Stimulated activated CD4-positive, alpha-beta T cell treated with anti-CD3 and anti-CD28 coated beads, Interleukin-15, amount 100 ng/mL, for 1 hour (primary cell): ENCODE results near the gene SLC14A1.
"Not testable (repeated sequence)": the region's sequence is repeated elsewhere in the genome, so short reads cannot be mapped to it uniquely, and the experiment has no call there.

Source experiments
- DNase-seq, 2 donors: peaks; one replicate each; pipeline ENCODE4 v3.0.0-alpha.2; 2020; ENCODE audit warnings: low read depth in 1 of 2, low spot score in 1 of 2

Gene SLC14A1

DNA sequence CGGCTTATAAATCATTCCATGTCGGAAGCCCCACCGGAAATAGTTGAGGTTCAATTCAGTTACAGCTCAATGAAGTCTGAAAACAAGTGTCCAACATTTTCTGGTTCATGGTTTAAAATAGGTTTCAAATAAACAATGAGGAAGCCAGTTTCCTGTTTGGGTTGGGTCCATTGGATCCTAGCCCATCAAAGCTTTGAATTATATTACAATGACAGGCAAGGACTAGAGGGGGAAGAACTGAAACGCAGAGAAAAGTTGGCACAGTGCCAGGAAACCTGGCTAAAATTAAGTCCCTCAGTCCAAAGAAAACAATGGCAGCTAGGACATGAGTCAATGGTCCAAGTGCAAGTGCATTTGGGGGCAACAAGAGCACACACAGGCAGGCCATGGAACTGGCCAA, 32.0 kb downstream of the SLC14A1 start:
- no peak for DNase-seq

- DNase-seq: no peak
These were observed 33.0 kb downstream of the SLC14A1 start for GRCh38 chr18:45757005-45757404.

DNA sequence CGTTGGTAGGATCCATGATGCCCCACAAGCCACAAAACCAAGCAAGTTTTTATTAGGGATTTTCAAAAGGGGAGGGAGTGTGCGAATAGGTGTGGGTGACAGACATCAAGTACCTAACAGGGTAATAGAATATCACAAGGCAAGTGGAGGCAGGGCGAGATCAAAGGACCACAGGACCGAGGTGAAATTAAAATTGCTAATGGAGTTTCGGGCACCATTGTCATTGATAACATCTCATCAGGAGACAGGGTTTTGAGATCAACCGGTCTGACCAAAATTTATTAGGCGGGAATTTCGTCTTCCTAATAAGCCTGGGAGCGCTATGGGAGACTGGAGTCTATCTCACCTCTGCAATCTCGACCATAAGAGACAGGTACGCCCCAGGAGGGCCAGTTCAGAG, 33.7 kb downstream of the SLC14A1 start:
- DNase-seq: not testable (repeated sequence)

DNA sequence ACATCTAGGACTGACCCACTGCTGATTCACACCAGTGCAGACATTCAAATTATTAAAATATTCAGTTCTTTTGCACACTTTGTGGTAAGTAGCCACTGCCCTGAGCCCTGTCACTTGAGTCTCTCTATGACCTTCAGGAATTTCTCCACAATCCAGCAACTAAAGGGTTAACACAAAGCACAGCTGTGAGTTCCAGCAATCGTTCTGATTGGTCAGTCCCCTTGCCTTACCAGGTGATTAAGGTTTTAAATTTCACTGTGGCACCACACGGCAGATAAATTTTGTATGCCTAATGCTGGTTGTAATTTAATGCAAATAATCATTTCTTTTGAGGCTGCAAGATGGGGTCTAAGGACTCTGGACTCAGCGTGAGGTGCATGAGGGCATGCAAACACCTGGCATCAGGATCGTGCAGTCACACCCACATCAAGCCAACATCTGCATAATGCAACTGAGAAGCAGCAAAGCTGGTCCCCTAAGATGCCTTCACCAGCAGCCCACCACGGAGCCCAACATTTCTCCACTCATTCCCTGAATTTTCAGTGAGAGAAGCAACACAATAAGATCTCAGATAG, 36.6 kb downstream of the SLC14A1 start:
- no peak for DNase-seq

- DNase-seq: no peak
These were observed 37.6 kb downstream of the SLC14A1 start for GRCh38 chr18:45761512-45762114.

DNA sequence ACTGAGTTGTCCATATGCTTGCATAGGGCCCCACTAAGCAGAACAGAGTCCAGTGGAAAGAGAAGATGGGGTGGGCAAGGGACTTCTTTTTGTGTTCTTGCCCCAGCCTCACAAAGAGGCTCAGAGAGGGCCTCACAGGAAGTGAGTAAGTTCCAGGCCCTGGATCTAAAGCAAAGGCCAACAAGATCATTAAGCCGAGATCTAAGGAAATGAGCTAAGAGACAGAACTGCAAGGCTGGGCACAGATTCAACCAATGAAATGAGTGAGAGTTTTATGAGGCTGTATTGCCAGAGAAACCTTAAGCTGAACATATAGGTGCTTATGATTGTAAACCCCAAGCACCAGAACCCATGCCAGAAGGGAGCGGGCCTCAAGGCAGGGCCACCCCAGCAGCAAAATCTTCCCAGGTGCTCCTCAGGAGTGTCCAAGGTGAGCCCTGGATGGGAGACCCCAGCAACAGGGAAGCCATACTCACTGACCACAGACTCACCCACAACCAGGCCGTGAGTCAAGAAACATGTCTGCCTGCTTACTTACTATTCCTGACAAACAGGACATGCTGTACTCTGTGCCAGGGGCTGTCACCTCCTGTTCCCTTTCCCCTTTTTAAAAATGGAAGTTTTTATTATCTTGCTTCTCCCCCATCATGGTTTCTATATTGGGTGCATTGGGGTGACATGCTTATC, 40.2 kb downstream of the SLC14A1 start:
- no peak for DNase-seq

DNA sequence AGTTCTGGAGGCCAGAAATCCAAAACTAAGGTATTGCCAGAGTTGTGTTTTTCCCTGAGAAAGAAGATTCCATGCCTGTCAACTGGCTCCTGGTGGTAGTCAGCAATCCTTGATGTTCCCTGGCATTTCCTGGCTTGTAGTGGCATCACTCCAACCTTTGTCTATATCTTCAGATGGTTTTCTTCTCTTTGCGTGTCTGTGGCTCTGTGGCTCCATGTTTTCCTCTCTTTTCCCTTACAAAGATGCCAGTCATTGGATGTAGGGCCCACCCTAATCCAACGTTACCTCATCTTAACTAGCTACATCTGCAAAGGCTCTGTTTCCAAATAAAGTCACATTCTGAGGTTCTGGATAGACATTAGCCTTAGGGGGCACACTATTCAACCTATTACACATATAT, 41.8 kb downstream of the SLC14A1 start:
- no peak for DNase-seq

- DNase-seq: no peak
These were observed 47.9 kb downstream of the SLC14A1 start for GRCh38 chr18:45771587-45772480.

- DNase-seq: no peak
These were observed 50.1 kb downstream of the SLC14A1 start for GRCh38 chr18:45774065-45774521.

GRCh38 chr18:45775241-45775676, 51.3 kb downstream of the SLC14A1 start:
- peak in 1 of 2 donors; percentile 60 for DNase-seq

DNA sequence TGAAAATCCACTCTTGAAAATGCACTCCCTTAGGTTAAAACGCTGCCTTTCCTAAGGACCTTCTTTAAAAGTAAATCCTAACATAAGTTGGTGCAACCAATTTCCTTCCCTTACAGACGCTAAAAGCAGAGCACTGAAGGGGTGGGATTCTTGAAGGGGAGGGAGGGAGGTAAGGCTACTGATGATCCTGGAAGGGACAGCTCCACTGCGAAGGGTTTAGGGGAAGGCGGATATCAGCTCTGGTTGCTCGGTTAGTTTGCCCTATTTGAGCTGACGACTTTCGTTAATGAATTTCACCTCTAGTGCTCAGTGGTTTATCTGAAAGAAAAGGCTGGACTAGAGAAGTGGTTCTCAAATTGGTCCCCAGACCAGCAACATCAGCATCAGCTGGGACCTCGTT, 51.8 kb downstream of the SLC14A1 start:
- DNase-seq: no peak

DNA sequence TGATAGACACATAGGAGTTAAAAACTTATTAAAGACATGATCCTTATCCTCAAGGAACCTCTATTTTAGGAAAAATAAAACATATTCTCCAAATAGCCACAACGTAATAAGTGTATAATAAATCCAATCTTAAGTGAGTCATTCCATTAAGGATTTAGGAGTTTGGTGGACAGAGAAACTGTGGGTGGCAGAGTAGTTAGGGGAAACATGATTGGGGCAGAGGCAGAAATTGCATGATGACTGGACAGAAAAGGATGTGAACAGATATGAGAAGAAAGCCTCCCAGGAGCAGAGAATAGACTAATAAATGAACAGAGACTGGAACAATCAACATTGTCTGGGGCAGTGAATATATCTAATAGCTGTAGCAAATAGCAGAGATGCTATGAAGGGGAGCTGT, 53.4 kb downstream of the SLC14A1 start:
- DNase-seq: no peak

DNA sequence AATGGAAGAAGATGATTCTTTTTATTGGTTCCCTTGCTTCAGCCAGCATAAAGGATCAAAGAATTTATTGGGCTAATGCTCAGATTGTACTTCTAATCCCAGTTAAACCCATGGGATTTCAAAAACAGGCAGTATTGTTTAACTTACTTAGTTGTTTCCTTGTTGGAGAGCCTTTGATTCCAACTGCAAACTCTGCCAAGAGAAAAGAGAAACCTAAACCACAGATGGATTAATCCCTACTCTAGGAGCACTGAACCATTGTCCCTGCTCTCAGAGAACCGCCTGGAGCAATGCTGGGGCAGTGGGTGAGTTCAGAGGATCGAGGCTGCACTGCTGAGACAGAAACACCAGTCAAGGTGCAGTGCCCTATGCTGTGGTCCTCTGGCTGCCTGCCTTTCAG, 56.6 kb downstream of the SLC14A1 start:
- no peak for DNase-seq

- no peak for DNase-seq
These were observed 58.7 kb downstream of the SLC14A1 start for GRCh38 chr18:45782662-45783061.

DNA sequence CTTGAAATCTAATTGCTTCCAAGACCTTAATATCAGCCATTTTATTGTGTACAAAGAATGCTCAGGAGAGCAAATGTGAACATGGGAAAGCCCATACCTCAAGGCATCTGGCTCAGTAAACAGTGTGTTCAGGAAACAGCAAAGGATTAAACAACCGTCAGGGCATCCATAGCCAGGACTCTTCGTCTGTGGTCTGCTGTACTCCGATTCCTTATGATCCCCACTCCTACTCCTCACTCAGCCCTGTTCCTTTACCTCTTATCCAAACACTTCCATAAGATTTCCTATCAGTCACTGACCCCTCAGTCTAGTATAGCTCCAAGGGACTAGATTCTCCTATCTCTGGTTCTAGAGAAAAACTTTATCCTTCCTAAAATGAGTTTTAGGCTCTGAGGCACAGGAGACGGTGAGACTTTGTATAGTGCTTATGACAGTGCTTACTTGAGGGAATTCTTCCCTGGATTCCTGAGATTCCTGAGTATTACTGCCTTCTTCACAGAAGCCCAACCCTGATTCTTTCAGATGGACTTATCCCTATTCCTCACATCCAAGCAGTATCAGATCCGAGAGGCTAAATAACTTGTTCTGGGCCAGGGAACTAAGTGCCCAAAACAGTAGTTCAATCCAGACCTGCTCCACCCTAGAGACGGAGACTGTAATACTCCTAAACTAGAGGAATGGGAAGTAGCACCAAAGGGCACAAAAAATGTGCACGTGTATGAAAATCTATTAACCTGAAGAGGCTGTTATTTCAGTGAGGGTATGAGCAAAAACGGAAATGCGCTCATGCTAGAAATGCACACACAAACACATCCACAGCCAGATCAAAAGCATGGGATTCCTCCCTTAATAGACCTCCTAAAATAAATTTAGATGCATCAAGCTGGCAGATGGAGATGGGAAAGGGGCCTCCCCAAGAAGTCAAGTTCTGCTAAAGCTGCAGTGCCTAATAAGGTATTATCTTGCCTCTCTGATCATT, 59.4 kb downstream of the SLC14A1 start:
- no peak for DNase-seq

- no peak for DNase-seq
These were observed 61.2 kb downstream of the SLC14A1 start for GRCh38 chr18:45785134-45785533.

- no peak for DNase-seq
These were observed 63.0 kb downstream of the SLC14A1 start for GRCh38 chr18:45786941-45787340.

- DNase-seq: no peak
These were observed 63.4 kb downstream of the SLC14A1 start for GRCh38 chr18:45787346-45787745.

GRCh38 chr18:45788861-45789260, 64.9 kb downstream of the SLC14A1 start:
- DNase-seq: no peak

DNA sequence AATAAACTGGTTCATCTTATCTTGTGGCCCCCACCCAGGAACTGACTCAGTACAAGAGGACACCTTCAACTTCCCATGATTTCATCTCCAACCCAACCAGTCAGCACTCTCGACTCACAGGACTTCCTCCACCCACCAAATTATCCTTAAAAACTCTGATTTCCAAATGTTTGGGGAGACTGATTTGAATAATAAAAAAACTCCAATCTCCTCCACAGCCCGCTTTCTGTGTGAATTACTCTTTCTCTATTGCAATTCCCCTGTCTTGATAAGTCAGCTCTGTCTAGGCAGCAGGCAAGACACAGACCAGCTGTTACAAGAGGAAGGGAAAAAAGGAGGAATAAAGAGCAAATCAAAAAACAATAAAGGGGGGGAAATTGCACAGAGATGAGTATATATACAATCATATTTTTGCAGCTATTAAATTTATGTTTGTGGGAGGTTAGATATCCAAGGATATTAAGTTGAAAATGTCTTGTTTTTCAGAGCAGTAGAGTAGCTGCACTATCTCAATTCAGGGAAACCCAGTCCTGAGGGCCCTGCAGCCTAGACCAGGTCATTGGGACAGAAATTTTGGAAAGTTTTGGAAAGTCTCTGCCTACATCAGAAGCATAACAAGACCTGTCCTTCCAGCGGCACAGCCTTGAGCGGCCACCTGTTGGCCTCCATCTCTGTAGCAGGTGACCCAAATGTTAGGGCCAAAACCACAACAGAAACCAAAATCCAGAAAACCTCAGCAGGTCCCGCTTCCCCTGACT, 68.7 kb downstream of the SLC14A1 start:
- DNase-seq: no peak
